ENCODE measurements around the gene CHP2. TPM values are rescaled to one million over a fixed set of nuclear protein-coding genes. Genes with fewer than 3 reads are reported as not detected.
"Not testable (repeated sequence)": the region's sequence is repeated elsewhere in the genome, so short reads cannot be mapped to it uniquely, and the experiment has no call there.

Gene CHP2
- total RNA-seq, 1 donor from 2014 or later: 0.17 TPM

- Mint-ChIP-seq H3K4me1 (ENCODE audit: unreplicated experiment) (peaks cover 5% of the 10 kb centered on the region), H3K27me3 (peaks cover 9% of the 10 kb centered on the region), H3K4me3 (no peak overlapping the region), H3K27ac (no peak overlapping the region), H3K9me3 (peaks cover 8% of the 10 kb centered on the region), H3K36me3 (no peaks in the 10 kb centered on the region)
- no peak for TF ChIP-seq CTCF (conservative IDR thresholded peaks at IDR 0.05)
- DNase-seq (ENCODE audit: extremely low spot score, unreplicated experiment): no peak
Observed at GRCh38 chr16:23724785-23725131, 30.1 kb upstream of the CHP2 start.

- no peak for TF ChIP-seq CTCF (conservative IDR thresholded peaks at IDR 0.05)
- Mint-ChIP-seq H3K36me3 (no peaks in the 10 kb centered on the region), H3K27ac (no peak overlapping the region), H3K27me3 (peaks cover 13% of the 10 kb centered on the region), H3K4me1 (ENCODE audit: unreplicated experiment) (peaks cover 5% of the 10 kb centered on the region), H3K9me3 (peaks cover 8% of the 10 kb centered on the region), H3K4me3 (no peak overlapping the region)
- no peak for DNase-seq (ENCODE audit: extremely low spot score, unreplicated experiment)
Observed at GRCh38 chr16:23726710-23727109, 28.1 kb upstream of the CHP2 start.

- H3K36me3 Mint-ChIP-seq: no peaks in the 10 kb centered on the region
- H3K4me3 Mint-ChIP-seq: no peak overlapping the region
- H3K4me1 Mint-ChIP-seq (ENCODE audit: unreplicated experiment): peaks cover 5% of the 10 kb centered on the region
- peak; percentile 6 for TF ChIP-seq CTCF (conservative IDR thresholded peaks at IDR 0.05)
- peak; percentile 11 for DNase-seq (ENCODE audit: extremely low spot score, unreplicated experiment)
- H3K27ac Mint-ChIP-seq: no peak overlapping the region
- H3K9me3 Mint-ChIP-seq: peaks cover 5% of the 10 kb centered on the region
- peaks cover 13% of the 10 kb centered on the region for H3K27me3 Mint-ChIP-seq
Observed at GRCh38 chr16:23728112-23728477, 26.7 kb upstream of the CHP2 start.

GRCh38 chr16:23729503-23730424 is 25.1 kb upstream of the CHP2 start:
- Mint-ChIP-seq H3K9me3 (peaks cover 4% of the 10 kb centered on the region), H3K27ac (no peak overlapping the region)

GRCh38 chr16:23734176-23734893 is 20.5 kb upstream of the CHP2 start:
- no peaks in the 10 kb centered on the region for H3K4me1 Mint-ChIP-seq (ENCODE audit: unreplicated experiment)
- no peak overlapping the region for H3K27ac Mint-ChIP-seq
- H3K9me3 Mint-ChIP-seq: no peaks in the 10 kb centered on the region
- H3K4me3 Mint-ChIP-seq: no peak overlapping the region
- no peak for TF ChIP-seq CTCF (conservative IDR thresholded peaks at IDR 0.05)
- no peak for DNase-seq (ENCODE audit: extremely low spot score, unreplicated experiment)
- no peaks in the 10 kb centered on the region for H3K36me3 Mint-ChIP-seq
- peaks cover 16% of the 10 kb centered on the region for H3K27me3 Mint-ChIP-seq

More at GRCh38 chr16:23729503-23730424, 25.1 kb upstream of the CHP2 start:
- TF ChIP-seq CTCF (conservative IDR thresholded peaks at IDR 0.05): no peak
- peaks cover 5% of the 10 kb centered on the region for H3K4me1 Mint-ChIP-seq (ENCODE audit: unreplicated experiment)
- no peaks in the 10 kb centered on the region for H3K36me3 Mint-ChIP-seq
- DNase-seq (ENCODE audit: extremely low spot score, unreplicated experiment): no peak
- H3K4me3 Mint-ChIP-seq: no peak overlapping the region
- H3K27me3 Mint-ChIP-seq: peaks cover 12% of the 10 kb centered on the region

GRCh38 chr16:23737423-23738028 is 17.3 kb upstream of the CHP2 start:
- H3K36me3 Mint-ChIP-seq; DNase-seq (ENCODE audit: extremely low spot score, unreplicated experiment); H3K9me3 Mint-ChIP-seq: not testable (repeated sequence)

More at GRCh38 chr16:23737423-23738028, 17.3 kb upstream of the CHP2 start:
- not testable (repeated sequence) for H3K4me1 Mint-ChIP-seq (ENCODE audit: unreplicated experiment); H3K4me3 Mint-ChIP-seq; H3K27ac Mint-ChIP-seq
- H3K27me3 Mint-ChIP-seq: peaks cover 19% of the 10 kb centered on the region

Data from type B pancreatic cell (in vitro differentiated cells).